ENCODE results near the gene CFDP1.

The CFDP1 gene

GRCh38 chr16:75250809-75251279 is 182.5 kb downstream of the CFDP1 start:
- Mint-ChIP-seq H3K4me3 (no peak overlapping the region), H3K27ac (no peak overlapping the region), H3K27me3 (peaks cover 53% of the 10 kb centered on the region), H3K36me3 (ENCODE audit: low read depth) (no peaks in the 10 kb centered on the region), H3K9me3 (no peaks in the 10 kb centered on the region), H3K4me1 (ENCODE audit: low read depth) (peaks cover 7% of the 10 kb centered on the region)

- Mint-ChIP-seq H3K36me3 (ENCODE audit: low read depth) (no peaks in the 10 kb centered on the region), H3K4me1 (ENCODE audit: low read depth) (peaks cover 7% of the 10 kb centered on the region), H3K4me3 (peak overlapping the region; percentile 37), H3K27ac (no peak overlapping the region), H3K9me3 (no peaks in the 10 kb centered on the region), H3K27me3 (peaks cover 52% of the 10 kb centered on the region)
Observed at GRCh38 chr16:75250089-75250808, 183.1 kb downstream of the CFDP1 start.

GRCh38 chr16:75249441-75249840 is 183.9 kb downstream of the CFDP1 start:
- no peaks in the 10 kb centered on the region for H3K36me3 Mint-ChIP-seq (ENCODE audit: low read depth)
- peaks cover 7% of the 10 kb centered on the region for H3K4me1 Mint-ChIP-seq (ENCODE audit: low read depth)
- no peak overlapping the region for H3K4me3 Mint-ChIP-seq
- H3K27ac Mint-ChIP-seq: no peak overlapping the region
- peaks cover 46% of the 10 kb centered on the region for H3K27me3 Mint-ChIP-seq
- no peaks in the 10 kb centered on the region for H3K9me3 Mint-ChIP-seq

GRCh38 chr16:75248536-75249380 is 184.5 kb downstream of the CFDP1 start:
- Mint-ChIP-seq H3K4me3 (no peak overlapping the region), H3K9me3 (no peaks in the 10 kb centered on the region), H3K4me1 (ENCODE audit: low read depth) (peaks cover 7% of the 10 kb centered on the region), H3K27ac (no peak overlapping the region), H3K27me3 (peaks cover 41% of the 10 kb centered on the region), H3K36me3 (ENCODE audit: low read depth) (no peaks in the 10 kb centered on the region)

GRCh38 chr16:75248142-75248535 is 185.2 kb downstream of the CFDP1 start:
- Mint-ChIP-seq H3K4me1 (ENCODE audit: low read depth) (peaks cover 7% of the 10 kb centered on the region), H3K27ac (no peak overlapping the region), H3K36me3 (ENCODE audit: low read depth) (no peaks in the 10 kb centered on the region), H3K9me3 (no peaks in the 10 kb centered on the region), H3K4me3 (no peak overlapping the region), H3K27me3 (peaks cover 37% of the 10 kb centered on the region)

- Mint-ChIP-seq H3K27ac (no peak overlapping the region), H3K4me1 (ENCODE audit: low read depth) (peaks cover 7% of the 10 kb centered on the region), H3K36me3 (ENCODE audit: low read depth) (no peaks in the 10 kb centered on the region), H3K4me3 (no peak overlapping the region), H3K27me3 (peaks cover 32% of the 10 kb centered on the region), H3K9me3 (no peaks in the 10 kb centered on the region)
Observed at GRCh38 chr16:75247249-75247648, 186.1 kb downstream of the CFDP1 start.

- no peaks in the 10 kb centered on the region for H3K36me3 Mint-ChIP-seq (ENCODE audit: low read depth)
- H3K27me3 Mint-ChIP-seq: peaks cover 27% of the 10 kb centered on the region
- no peaks in the 10 kb centered on the region for H3K9me3 Mint-ChIP-seq
- no peak overlapping the region for H3K27ac Mint-ChIP-seq
- no peak overlapping the region for H3K4me3 Mint-ChIP-seq
- peaks cover 3% of the 10 kb centered on the region for H3K4me1 Mint-ChIP-seq (ENCODE audit: low read depth)
Observed at GRCh38 chr16:75246504-75247205, 186.6 kb downstream of the CFDP1 start.

GRCh38 chr16:75244844-75245758 is 188.2 kb downstream of the CFDP1 start:
- H3K36me3 Mint-ChIP-seq (ENCODE audit: low read depth): no peaks in the 10 kb centered on the region

GRCh38 chr16:75244225-75244809 is 189.0 kb downstream of the CFDP1 start:
- Mint-ChIP-seq H3K4me3 (no peak overlapping the region), H3K9me3 (no peaks in the 10 kb centered on the region), H3K27ac (no peak overlapping the region), H3K27me3 (peaks cover 21% of the 10 kb centered on the region), H3K4me1 (ENCODE audit: low read depth) (no peaks in the 10 kb centered on the region), H3K36me3 (ENCODE audit: low read depth) (no peaks in the 10 kb centered on the region)

More at GRCh38 chr16:75244844-75245758, 188.2 kb downstream of the CFDP1 start:
- Mint-ChIP-seq H3K9me3 (no peaks in the 10 kb centered on the region), H3K4me3 (no peak overlapping the region), H3K27me3 (peaks cover 26% of the 10 kb centered on the region), H3K27ac (no peak overlapping the region), H3K4me1 (ENCODE audit: low read depth) (no peaks in the 10 kb centered on the region)

Measured in stimulated activated naive CD8-positive, alpha-beta T cell treated with anti-CD3 and anti-CD28 coated beads, Interleukin-15, Interleukin-2, amounts not matched to agents 100 ng/mL and 50 ng/mL, for 24 hours (primary cell).